Activated CD4-positive, alpha-beta T cell treated with anti-CD3 and anti-CD28 coated beads for 36 hours (primary cell): ENCODE measurements around the gene PTPRM. TPM values are rescaled to one million over a fixed set of nuclear protein-coding genes. Genes with fewer than 3 reads are reported as not detected.

Source experiments
- ATAC-seq: fragments of 200-7000 bp; cut with Tn5 transposase; one replicate; pipeline ENCODE4 v1.10.0; 2021; ENCODE audit warnings: mild to moderate bottlenecking, moderate library complexity
- CTCF ChIA-PET: fragments of 350-600 bp; sonication (Branson Sonifier 250); formaldehyde crosslinking; loops from one replicate; lab custom pipeline; 2021; ENCODE audit warnings: antibody characterized with exemption; lab: Charles Lee
- POLR2A ChIA-PET: fragments of 350-600 bp; sonication (Branson Sonifier 250); formaldehyde crosslinking; loops from one replicate; lab custom pipeline; 2021; ENCODE audit warnings: antibody characterized with exemption, inconsistent platforms; lab: Charles Lee
- DNase-seq: peaks from one replicate; pipeline ENCODE4 v3.0.0-alpha.2; 2020
- H3K27ac Mint-ChIP-seq: one replicate; pipeline ENCODE4 v1.8.0; 2021; ENCODE audit warnings: mixed read lengths
- H3K27me3 Mint-ChIP-seq: one replicate; pipeline ENCODE4 v1.8.0; 2021; ENCODE audit warnings: mixed read lengths
- H3K36me3 Mint-ChIP-seq: one replicate; pipeline ENCODE4 v1.8.0; 2021; ENCODE audit warnings: low read depth, mixed read lengths
- H3K4me1 Mint-ChIP-seq: one replicate; pipeline ENCODE4 v1.8.0; 2021; ENCODE audit warnings: mixed read lengths
- H3K4me3 Mint-ChIP-seq: one replicate; pipeline ENCODE4 v1.8.0; 2021; ENCODE audit warnings: mild to moderate bottlenecking, moderate library complexity, mixed read lengths
- H3K9me3 Mint-ChIP-seq: one replicate; pipeline ENCODE4 v1.8.0; 2021; ENCODE audit warnings: low read depth, mixed read lengths
- intact Hi-C, 2 experiments: fragments of 100-400 bp; cut with DNase I in 1 of 2; cut with micrococcal nuclease in 1 of 2; formaldehyde crosslinking; loops; one replicate each; pipeline versions ENCODE4 v1.14.2 to v1.15.1; 2022 to 2024; cut with DNase I, micrococcal nuclease
- total RNA-seq, 2 experiments: library from RNA; stranded (reverse); gene quantifications; one replicate each; pipeline ENCODE4 v1.2.3, GENCODE V29; 2021

PTPRM gene
- total RNA-seq, 2 experiments from 2014 or later, result 6.5 to 14.0 TPM

GRCh38 chr18:8174771-8175170 lies 607.7 kb downstream of the PTPRM start:
- Mint-ChIP-seq H3K9me3 (peaks cover 2% of the 10 kb centered on the region), H3K36me3 (no peaks in the 10 kb centered on the region), H3K4me1 (no peaks in the 10 kb centered on the region), H3K27me3 (no peaks in the 10 kb centered on the region), H3K27ac (no peak overlapping the region), H3K4me3 (no peak overlapping the region)
- ChIA-PET CTCF (no interaction called here), POLR2A (no interaction called here)
- DNase-seq (no peak), ATAC-seq (no peak)
- intact Hi-C loops, result no loop called here

GRCh38 chr18:8175501-8176061 lies 608.5 kb downstream of the PTPRM start:
- CTCF ChIA-PET, result no interaction called here
- Mint-ChIP-seq H3K9me3 (peaks cover 2% of the 10 kb centered on the region), H3K4me1 (no peaks in the 10 kb centered on the region)

GRCh38 chr18:8176109-8176508 lies 609.0 kb downstream of the PTPRM start:
- intact Hi-C loops, result no loop called here
- POLR2A ChIA-PET, result no interaction called here
- Mint-ChIP-seq H3K4me3 (no peak overlapping the region), H3K27ac (no peak overlapping the region), H3K4me1 (no peaks in the 10 kb centered on the region), H3K36me3 (no peaks in the 10 kb centered on the region), H3K27me3 (no peaks in the 10 kb centered on the region), H3K9me3 (peaks cover 2% of the 10 kb centered on the region)
- CTCF ChIA-PET, result no interaction called here
- ATAC-seq (no peak), DNase-seq (no peak)

More at GRCh38 chr18:8175501-8176061, 608.5 kb downstream of the PTPRM start:
- no peak for DNase-seq
- Mint-ChIP-seq H3K36me3 (no peaks in the 10 kb centered on the region), H3K27ac (no peak overlapping the region), H3K27me3 (no peaks in the 10 kb centered on the region), H3K4me3 (no peak overlapping the region)
- POLR2A ChIA-PET, result no interaction called here
- ATAC-seq, result no peak
- intact Hi-C loops, result no loop called here

- no peaks in the 10 kb centered on the region for H3K4me1 Mint-ChIP-seq
- no peaks in the 10 kb centered on the region for H3K27me3 Mint-ChIP-seq
- DNase-seq (no peak), ATAC-seq (no peak)
- ChIA-PET POLR2A (no interaction called here), CTCF (no interaction called here)
- peaks cover 2% of the 10 kb centered on the region for H3K9me3 Mint-ChIP-seq
- no peak overlapping the region for H3K27ac Mint-ChIP-seq
- H3K36me3 Mint-ChIP-seq, result no peaks in the 10 kb centered on the region
- intact Hi-C loops, result no loop called here
- no peak overlapping the region for H3K4me3 Mint-ChIP-seq
These were observed 609.4 kb downstream of the PTPRM start for GRCh38 chr18:8176554-8176953.

GRCh38 chr18:8177330-8178016 lies 610.4 kb downstream of the PTPRM start:
- Mint-ChIP-seq H3K9me3 (peaks cover 2% of the 10 kb centered on the region), H3K4me3 (no peak overlapping the region), H3K27me3 (no peaks in the 10 kb centered on the region), H3K36me3 (no peaks in the 10 kb centered on the region), H3K27ac (no peak overlapping the region), H3K4me1 (no peaks in the 10 kb centered on the region)
- no peak for ATAC-seq
- ChIA-PET POLR2A (no interaction called here), CTCF (no interaction called here)
- no peak for DNase-seq
- intact Hi-C loops, result no loop called here

GRCh38 chr18:8186413-8186812 lies 619.3 kb downstream of the PTPRM start:
- ATAC-seq (no peak), DNase-seq (no peak)
- no peaks in the 10 kb centered on the region for H3K9me3 Mint-ChIP-seq
- no peaks in the 10 kb centered on the region for H3K4me1 Mint-ChIP-seq
- H3K4me3 Mint-ChIP-seq, result no peak overlapping the region
- no peaks in the 10 kb centered on the region for H3K36me3 Mint-ChIP-seq
- POLR2A ChIA-PET, result no interaction called here
- no peak overlapping the region for H3K27ac Mint-ChIP-seq
- no peaks in the 10 kb centered on the region for H3K27me3 Mint-ChIP-seq
- intact Hi-C loops, result no loop called here
- CTCF ChIA-PET, result no interaction called here

- Mint-ChIP-seq H3K27ac (no peak overlapping the region), H3K9me3 (no peaks in the 10 kb centered on the region), H3K36me3 (no peaks in the 10 kb centered on the region), H3K4me1 (no peaks in the 10 kb centered on the region), H3K27me3 (no peaks in the 10 kb centered on the region), H3K4me3 (no peak overlapping the region)
- DNase-seq, result no peak
- intact Hi-C loops, result no loop called here
- ATAC-seq, result no peak
- POLR2A ChIA-PET, result no interaction called here
- CTCF ChIA-PET, result interaction anchor here (1.0 kb wide), 1 partner anchor 23 kb away, joined by 3 read pairs; no protein-coding TSS in a partner anchor
These were observed 621.1 kb downstream of the PTPRM start for GRCh38 chr18:8188184-8188583.

GRCh38 chr18:8190980-8191379 lies 623.9 kb downstream of the PTPRM start:
- Mint-ChIP-seq H3K36me3 (no peaks in the 10 kb centered on the region), H3K4me3 (no peak overlapping the region), H3K27me3 (no peaks in the 10 kb centered on the region), H3K27ac (no peak overlapping the region), H3K9me3 (no peaks in the 10 kb centered on the region), H3K4me1 (no peaks in the 10 kb centered on the region)
- intact Hi-C loops, result no loop called here
- no peak for DNase-seq
- ChIA-PET CTCF (no interaction called here), POLR2A (no interaction called here)
- ATAC-seq, result no peak

GRCh38 chr18:8194431-8194830 lies 627.3 kb downstream of the PTPRM start:
- no peaks in the 10 kb centered on the region for H3K9me3 Mint-ChIP-seq
- H3K27me3 Mint-ChIP-seq, result no peaks in the 10 kb centered on the region
- intact Hi-C loops, result no loop called here
- H3K4me3 Mint-ChIP-seq, result no peak overlapping the region
- no peak for DNase-seq
- H3K27ac Mint-ChIP-seq, result no peak overlapping the region
- CTCF ChIA-PET, result interaction anchor here (0.6 to 1.1 kb wide), 2 partner anchors 9 to 344 kb away, joined by 3 read pairs; no protein-coding TSS in a partner anchor
- H3K36me3 Mint-ChIP-seq, result no peaks in the 10 kb centered on the region
- ATAC-seq, result no peak
- POLR2A ChIA-PET, result no interaction called here
- H3K4me1 Mint-ChIP-seq, result no peaks in the 10 kb centered on the region

- ChIA-PET POLR2A (no interaction called here), CTCF (no interaction called here)
- Mint-ChIP-seq H3K27me3 (no peaks in the 10 kb centered on the region), H3K36me3 (no peaks in the 10 kb centered on the region), H3K27ac (no peak overlapping the region), H3K4me3 (no peak overlapping the region), H3K9me3 (no peaks in the 10 kb centered on the region), H3K4me1 (no peaks in the 10 kb centered on the region)
- intact Hi-C loops, result no loop called here
- DNase-seq (no peak), ATAC-seq (no peak)
These were observed 629.1 kb downstream of the PTPRM start for GRCh38 chr18:8196238-8196637.

- H3K9me3 Mint-ChIP-seq, result no peaks in the 10 kb centered on the region
- intact Hi-C loops, result no loop called here
- no peaks in the 10 kb centered on the region for H3K4me1 Mint-ChIP-seq
- H3K36me3 Mint-ChIP-seq, result no peaks in the 10 kb centered on the region
- DNase-seq (no peak), ATAC-seq (no peak)
- POLR2A ChIA-PET, result no interaction called here
- no peak overlapping the region for H3K27ac Mint-ChIP-seq
- H3K4me3 Mint-ChIP-seq, result no peak overlapping the region
- no peaks in the 10 kb centered on the region for H3K27me3 Mint-ChIP-seq
- CTCF ChIA-PET, result no interaction called here
These were observed 630.4 kb downstream of the PTPRM start for GRCh38 chr18:8197499-8197898.

GRCh38 chr18:8207996-8208395 lies 640.9 kb downstream of the PTPRM start:
- H3K4me3 Mint-ChIP-seq, result no peak overlapping the region
- intact Hi-C loops, result no loop called here
- DNase-seq (no peak), ATAC-seq (no peak)
- no peak overlapping the region for H3K27ac Mint-ChIP-seq
- peaks cover 4% of the 10 kb centered on the region for H3K36me3 Mint-ChIP-seq
- H3K9me3 Mint-ChIP-seq, result no peaks in the 10 kb centered on the region
- H3K4me1 Mint-ChIP-seq, result no peaks in the 10 kb centered on the region
- CTCF ChIA-PET, result no interaction called here
- no peaks in the 10 kb centered on the region for H3K27me3 Mint-ChIP-seq
- POLR2A ChIA-PET, result no interaction called here
